H1 (cell line): ENCODE measurements around the gene SLC2A11. TPM values are rescaled to one million over a fixed set of nuclear protein-coding genes. Genes with fewer than 3 reads are reported as not detected.

Source experiments
- CTCF ChIA-PET: fragments of 300-600 bp; sonication (Branson Sonifier 250); formaldehyde crosslinking; loops from one replicate; lab custom pipeline; 2021; ENCODE audit not compliant: partially characterized antibody; lab: Charles Lee
- POLR2A ChIA-PET: fragments of 300-600 bp; sonication (Branson Sonifier 250); formaldehyde crosslinking; loops from one replicate; lab custom pipeline; 2021; ENCODE audit warnings: inconsistent platforms; ENCODE audit not compliant: partially characterized antibody; lab: Charles Lee
- DNase-seq, 2 experiments: peaks; one replicate each; pipeline versions ENCODE4 v3.0.0 to v3.0.0-alpha.2; 2010 to 2022; ENCODE audit warnings: low spot score in 2 of 2, low read depth in 1 of 2, mixed read lengths in 1 of 2
- FAIRE-seq: peaks from 2 replicates; lab custom pipeline; 2011; peaks lifted over from hg19 to GRCh38; lab: Jason Lieb, UNC
- H2AFZ ChIP-seq: 2 replicates; pipeline ENCODE4 v1.8.1; 2012; ENCODE audit warnings: low read length, inconsistent platforms
- H2AK5ac ChIP-seq: 2 replicates; pipeline ENCODE4 v1.6.1; 2013; ENCODE audit warnings: low read depth, low read length
- H2BK120ac ChIP-seq: replicated peaks from 2 replicates; pipeline ENCODE3; 2013; ENCODE audit warnings: low read depth, low read length, inconsistent platforms
- H2BK12ac ChIP-seq: 2 replicates; pipeline ENCODE4 v1.6.1; 2013; ENCODE audit warnings: low read depth, low read length
- H2BK15ac ChIP-seq: 2 replicates; pipeline ENCODE4 v1.6.1; 2013; ENCODE audit warnings: low read length
- H2BK20ac ChIP-seq: 2 replicates; pipeline ENCODE4 v1.6.1; 2013; ENCODE audit warnings: low read length
- H2BK5ac ChIP-seq: 2 replicates; pipeline ENCODE4 v1.6.1; 2013; ENCODE audit warnings: low read depth, low read length
- H3K14ac ChIP-seq: 2 replicates; pipeline ENCODE4 v1.6.1; 2013; ENCODE audit warnings: inconsistent platforms; ENCODE audit not compliant: insufficient read length
- H3K18ac ChIP-seq: 2 replicates; pipeline ENCODE4 v1.6.1; 2013; ENCODE audit warnings: low read length; ENCODE audit errors: extremely low read depth
- H3K23ac ChIP-seq: 2 replicates; pipeline ENCODE4 v1.6.1; 2013; ENCODE audit warnings: inconsistent platforms; ENCODE audit not compliant: insufficient read length
- H3K23me2 ChIP-seq: 2 replicates; pipeline ENCODE4 v1.6.1; 2013; ENCODE audit warnings: low read depth, low read length
- H3K27ac ChIP-seq: 2 replicates; pipeline ENCODE4 v1.6.1; 2011; ENCODE audit warnings: low read depth, low read length, inconsistent platforms
- H3K27me3 ChIP-seq, 4 experiments: replicated peaks in 1 of 4; 1 replicate in 1 of 4; 2 replicates in 3 of 4; pipeline versions ENCODE4 v1.6.1 to v1.8.1; 2011 to 2013; ENCODE audit warnings: low read length in 3 of 4, mild to moderate bottlenecking in 3 of 4, inconsistent platforms in 2 of 4, mixed read lengths in 2 of 4, moderate library complexity in 1 of 4; ENCODE audit not compliant: control insufficient read depth in 3 of 4, insufficient read depth in 3 of 4; ENCODE audit errors: extremely low read depth in 1 of 4
- H3K36me3 ChIP-seq, 4 experiments: 2 replicates each; pipeline versions ENCODE4 v1.6.1 to v1.8.1; 2011 to 2013; ENCODE audit warnings: mild to moderate bottlenecking in 4 of 4, low read length in 3 of 4, moderate library complexity in 2 of 4, control low read depth in 1 of 4, inconsistent platforms in 1 of 4; ENCODE audit not compliant: insufficient read depth in 4 of 4, control insufficient read depth in 2 of 4
- H3K4ac ChIP-seq: replicated peaks from 2 replicates; pipeline ENCODE3; 2013; ENCODE audit warnings: low read length, low read depth, mixed read lengths, inconsistent platforms; ENCODE audit not compliant: insufficient read length
- H3K4me1 ChIP-seq, 4 experiments: replicated peaks in 1 of 4; 1 replicate in 1 of 4; 2 replicates in 3 of 4; pipeline versions ENCODE4 v1.6.1 to v1.8.1; 2011 to 2013; ENCODE audit warnings: low read length in 3 of 4, inconsistent platforms in 2 of 4, mixed read lengths in 1 of 4; ENCODE audit not compliant: insufficient read depth in 4 of 4, control insufficient read depth in 3 of 4
- H3K4me2 ChIP-seq, 2 experiments: 2 replicates each; pipeline versions ENCODE4 v1.6.1 to v1.8.1; 2011 to 2013; ENCODE audit warnings: low read depth in 2 of 2, low read length in 2 of 2, control low read depth in 1 of 2, inconsistent platforms in 1 of 2, mild to moderate bottlenecking in 1 of 2; ENCODE audit not compliant: insufficient read depth in 1 of 2
- H3K4me3 ChIP-seq, 4 experiments: fragments of 200-600, 300-600 bp in 1 of 4; sonication (generic), shearing (Covaris generic), sonication (Bioruptor Twin) in 1 of 4; 2 replicates each; pipeline versions ENCODE4 v1.5.1 to v1.8.1; 2011 to 2016; ENCODE audit warnings: low read length in 4 of 4, low read depth in 3 of 4, control low read depth in 2 of 4, inconsistent platforms in 2 of 4, mild to moderate bottlenecking in 2 of 4, mixed read lengths in 1 of 4, moderate library complexity in 1 of 4; ENCODE audit not compliant: insufficient read depth in 2 of 4; ENCODE audit errors: extremely low read depth in 1 of 4
- H3K56ac ChIP-seq: replicated peaks from 2 replicates; pipeline ENCODE3; 2013; ENCODE audit warnings: low read depth, mild to moderate bottlenecking, mixed read lengths, low read length, inconsistent platforms; ENCODE audit not compliant: insufficient read length
- H3K79me1 ChIP-seq: 2 replicates; pipeline ENCODE4 v1.6.1; 2013; ENCODE audit warnings: low read depth, low read length, control low read depth
- H3K79me2 ChIP-seq, 2 experiments: 2 replicates each; pipeline versions ENCODE4 v1.6.1 to v1.8.1; 2012 to 2013; ENCODE audit warnings: low read length in 2 of 2, mild to moderate bottlenecking in 2 of 2, inconsistent platforms in 1 of 2; ENCODE audit not compliant: insufficient read depth in 2 of 2, control insufficient read depth in 1 of 2
- H3K9ac ChIP-seq, 4 experiments: replicated peaks in 1 of 4; 1 replicate in 1 of 4; 2 replicates in 3 of 4; pipeline versions ENCODE4 v1.6.1 to v1.8.1; 2011 to 2013; ENCODE audit warnings: low read depth in 3 of 4, low read length in 3 of 4, control low read depth in 2 of 4, mild to moderate bottlenecking in 2 of 4, moderate library complexity in 2 of 4, inconsistent platforms in 1 of 4; ENCODE audit errors: extremely low read depth in 1 of 4
- H3K9me3 ChIP-seq, 2 experiments: 2 replicates each; pipeline versions ENCODE4 v1.6.1 to v1.8.1; 2012 to 2013; ENCODE audit warnings: mild to moderate bottlenecking in 2 of 2, moderate library complexity in 2 of 2, control low read depth in 1 of 2, inconsistent platforms in 1 of 2, low read depth in 1 of 2, low read length in 1 of 2, mixed read lengths in 1 of 2; ENCODE audit not compliant: insufficient read depth in 2 of 2
- H4K20me1 ChIP-seq, 2 experiments: replicated peaks in 1 of 2; 2 replicates each; pipeline versions ENCODE3 to v1.8.1; 2011 to 2013; ENCODE audit warnings: inconsistent platforms in 2 of 2, low read length in 2 of 2, mild to moderate bottlenecking in 1 of 2; ENCODE audit not compliant: insufficient read depth in 2 of 2, control insufficient read depth in 1 of 2
- H4K5ac ChIP-seq: 2 replicates; pipeline ENCODE4 v1.6.1; 2013; ENCODE audit warnings: low read length, low read depth, mixed read lengths, inconsistent platforms; ENCODE audit not compliant: insufficient read length
- H4K8ac ChIP-seq: 2 replicates; pipeline ENCODE4 v1.8.0; 2013; ENCODE audit warnings: mild to moderate bottlenecking, moderate library complexity, low read length, inconsistent platforms; ENCODE audit not compliant: insufficient read depth; ENCODE audit errors: extremely low read depth
- H4K91ac ChIP-seq: replicated peaks from 2 replicates; pipeline ENCODE3; 2013; ENCODE audit warnings: low read length, mixed read lengths, inconsistent platforms; ENCODE audit not compliant: insufficient read length
- ATF2 ChIP-seq: IDR thresholded peaks from 2 replicates; pipeline ENCODE4 v1.6.1; 2012; ENCODE audit warnings: low read length, inconsistent platforms
- EP300 ChIP-seq, 2 experiments: IDR thresholded peaks; 1 replicate in 1 of 2; 2 replicates in 1 of 2; pipeline ENCODE4 v1.6.1; 2011 to 2012; ENCODE audit warnings: low read depth in 2 of 2, low read length in 2 of 2, mild to moderate bottlenecking in 2 of 2, borderline replicate concordance in 1 of 2, inconsistent platforms in 1 of 2, moderate library complexity in 1 of 2
- GTF2F1 ChIP-seq: IDR thresholded peaks from 2 replicates; pipeline ENCODE4 v1.6.1; 2012; ENCODE audit warnings: low read depth, low read length, improper control_type of control experiment, borderline replicate concordance
- JUN ChIP-seq: IDR thresholded peaks from 2 replicates; pipeline ENCODE4 v1.6.1; 2011; ENCODE audit warnings: low read depth, mild to moderate bottlenecking, improper control_type of control experiment, low read length
- KDM5A ChIP-seq: fragments of 200-600 bp; IDR thresholded peaks from 2 replicates; pipeline ENCODE4 v1.7.1; 2012; ENCODE audit warnings: mild to moderate bottlenecking, low read length, inconsistent platforms, mixed read lengths
- NANOG ChIP-seq: IDR thresholded peaks from 2 replicates; pipeline ENCODE4 v1.6.1; 2011; ENCODE audit warnings: low read length, low read depth, mild to moderate bottlenecking, inconsistent platforms; ENCODE audit not compliant: insufficient read depth, poor library complexity, severe bottlenecking
- RFX5 ChIP-seq: IDR thresholded peaks from 2 replicates; pipeline ENCODE4 v1.6.1; 2011; ENCODE audit warnings: low read depth, low read length, improper control_type of control experiment, borderline replicate concordance
- RNF2 ChIP-seq: fragments of 200-900, 300-1000 bp; sonication (generic); IDR thresholded peaks from 2 replicates; pipeline ENCODE4 v1.7.1; 2016; ENCODE audit warnings: borderline replicate concordance, low read depth, mild to moderate bottlenecking, antibody characterized with exemption, low read length; ENCODE audit not compliant: poor library complexity, severe bottlenecking; ENCODE audit errors: missing control alignments
- SIX5 ChIP-seq: IDR thresholded peaks from 2 replicates; pipeline ENCODE4 v1.6.1; 2011; ENCODE audit warnings: mild to moderate bottlenecking, low read depth, low read length
- TAF7 ChIP-seq: optimal IDR thresholded peaks from 2 replicates; pipeline ENCODE3; 2011; ENCODE audit warnings: low read depth, mild to moderate bottlenecking, inconsistent platforms, low read length, moderate library complexity, borderline replicate concordance
- YY1 ChIP-seq: IDR thresholded peaks from 2 replicates; pipeline ENCODE4 v1.6.1; 2011; ENCODE audit warnings: low read depth, mild to moderate bottlenecking, low read length
- WGBS, 2 experiments: shearing (Covaris generic) in 1 of 2; methylation state at CpG; one replicate each; pipeline versions ENCODE4 v1.1.6 to v1.1.7; 2013 to 2015; ENCODE audit warnings: low lambda C conversion rate in 2 of 2, mixed read lengths in 2 of 2, inconsistent platforms in 1 of 2, low coverage in 1 of 2, missing lambda C conversion rate in 1 of 2; ENCODE audit not compliant: insufficient replicate concordance in 2 of 2, insufficient coverage in 1 of 2, insufficient read length in 1 of 2; ENCODE audit errors: extremely low coverage in 1 of 2, missing lambda C conversion rate in 1 of 2; 5-methylcytosine and 5-hydroxymethylcytosine counted together
- polyA plus RNA-seq, 7 experiments: library from polyadenylated mRNA; depleted of rRNA in 3 of 7; stranded (reverse) in 5 of 7; unstranded in 2 of 7; fragments of >200 nt in 5 of 7; fragments of 200-250 nt in 2 of 7; gene quantifications; 1 replicate in 5 of 7; 2 replicates in 1 of 7; 4 replicates in 1 of 7; pipeline versions ENCODE4 v1.2.1 to v1.2.3, GENCODE V29; 2011 to 2013; ENCODE audit warnings: missing spikeins in 2 of 7, mixed read lengths in 2 of 7
- total RNA-seq: library from RNA; stranded (reverse); fragmentation: NEBNext Ultra II Directional; extraction: Animal tissue kit (Norgen Biotek cat#: 25700); gene quantifications from 2 replicates; pipeline ENCODE4 v1.2.1, GENCODE V29; 2021

Gene SLC2A11
- total and polyA plus RNA-seq, 2 of the 8 experiments (the other 6 are each of a cell fraction or from before 2014, with no cell fraction given), result 10.7 to 12.5 TPM

GRCh38 chr22:23868580-23868979 is 10.9 kb downstream of the SLC2A11 start:
- H3K4me1 ChIP-seq, result no peaks in the 10 kb centered on the region
- no peak overlapping the region for H3K27ac ChIP-seq
- no peak overlapping the region for H3K4me2 ChIP-seq
- H3K4me3 ChIP-seq, result no peak overlapping the region
- H2BK15ac ChIP-seq, result no peak overlapping the region
- POLR2A ChIA-PET, result interaction anchor here (1.0 to 1.4 kb wide), 4 partner anchors 9 to 26 kb away, joined by 3 to 4 read pairs (median 4); partner anchors contain the start of genes MIF and SLC2A11
- H2BK5ac ChIP-seq, result peak overlapping the region; percentile 44; the same call in 1 of the 2 replicates
- no peak overlapping the region for H2AFZ ChIP-seq
- no peak overlapping the region for H4K8ac ChIP-seq
- H2BK120ac ChIP-seq, result no peak overlapping the region
- DNase-seq (no peak), FAIRE-seq (no peak)
- no peak overlapping the region for H3K14ac ChIP-seq
- H2BK12ac ChIP-seq, result no peak overlapping the region
- no peak overlapping the region for H2BK20ac ChIP-seq
- H3K23ac ChIP-seq, result no peak overlapping the region
- H4K5ac ChIP-seq, result no peak overlapping the region
- no peaks in the 10 kb centered on the region for H3K27me3 ChIP-seq
- H3K56ac ChIP-seq, result no peak overlapping the region
- H3K36me3 ChIP-seq, result peaks cover 0 to 12% (median 5%) of the 10 kb centered on the region in 4 experiments; a peak in 4 of 8 replicates
- CTCF ChIA-PET, result interaction anchor here (0.7 to 2.3 kb wide), 5 partner anchors 10 to 341 kb away, joined by 3 to 8 read pairs (median 3); partner anchors contain the start of genes MIF and SLC2A11
- no peak overlapping the region for H3K9ac ChIP-seq
- H3K79me2 ChIP-seq, result no peaks in the 10 kb centered on the region
- no peak overlapping the region for H3K18ac ChIP-seq
- H3K79me1 ChIP-seq, result no peaks in the 10 kb centered on the region
- H4K20me1 ChIP-seq, result no peaks in the 10 kb centered on the region
- WGBS, 2 experiments, result 79% methylated on average over 4 of the region's 4 CpGs; no CpG with 5 or more reads in 1 of the 2 experiments
- no peak overlapping the region for H2AK5ac ChIP-seq
- H4K91ac ChIP-seq, result no peak overlapping the region
- H3K9me3 ChIP-seq, result no peaks in the 10 kb centered on the region
- no peak overlapping the region for H3K4ac ChIP-seq
- no peaks in the 10 kb centered on the region for H3K23me2 ChIP-seq
- TF ChIP-seq NANOG, result no peak
- TF ChIP-seq TAF7, result no peak
- no peak for TF ChIP-seq JUN
- no peak for TF ChIP-seq RNF2
- no peak for TF ChIP-seq KDM5A
- TF ChIP-seq ATF2, result no peak
- TF ChIP-seq EP300 (IDR thresholded peaks at IDR 0.05; ENCODE audit: borderline replicate concordance in 1 of 2, low read depth in 2 of 2, low read length in 2 of 2), result no peak
- no peak for TF ChIP-seq SIX5
- TF ChIP-seq RFX5, result no peak
- TF ChIP-seq GTF2F1, result no peak
- no peak for TF ChIP-seq YY1
